ENCODE measurements around the gene SMIM38. TPM values are rescaled to one million over a fixed set of nuclear protein-coding genes. Genes with fewer than 3 reads are reported as not detected.

SMIM38 gene
- total and polyA plus RNA-seq, 5 experiments from 2014 or later, result 0.11 to 0.49 (median 0.36) TPM; not detected in 2

Other genes with a start within 250 kb of the SMIM38 start
- gene MRGPRD, start 174.9 kb upstream of the SMIM38 start, total RNA-seq, result not detected
- gene MRGPRD, start 174.9 kb upstream of the SMIM38 start, polyA plus RNA-seq, result under 1 TPM in 1 of 3 donors, not detected in 2; 0.36 TPM
- gene MRGPRF, start 142.7 kb upstream of the SMIM38 start, total RNA-seq, result not detected
- gene MRGPRF, start 142.7 kb upstream of the SMIM38 start, polyA plus RNA-seq, result not detected
- 10 to 100 TPM; 25.4 to 27.2 TPM for gene TPCN2, start 107.0 kb upstream of the SMIM38 start, total RNA-seq
- 1 to 10 TPM; 3.8 to 6.3 (median 4.9) TPM for gene TPCN2, start 107.0 kb upstream of the SMIM38 start, polyA plus RNA-seq
- gene MYEOV, start 138.2 kb downstream of the SMIM38 start, total RNA-seq, result not detected
- not detected for gene MYEOV, start 138.2 kb downstream of the SMIM38 start, polyA plus RNA-seq